GM18511 (cell line): ENCODE measurements around the gene CDT1.
"Not testable (repeated sequence)": the region's sequence is repeated elsewhere in the genome, so short reads cannot be mapped to it uniquely, and the experiment has no call there.

Source experiments
- ATAC-seq: cut with Tn5 transposase; IDR thresholded peaks from one replicate; pipeline ENCODE4 v1.9.1; 2021; ENCODE audit warnings: mild to moderate bottlenecking, moderate library complexity; ENCODE audit not compliant: unreplicated experiment

Gene CDT1

GRCh38 chr16:88782454-88783390 lies 20.9 kb upstream of the CDT1 start:
- no peak for ATAC-seq

- no peak for ATAC-seq
These were observed 20.1 kb upstream of the CDT1 start for GRCh38 chr16:88783391-88784073.

GRCh38 chr16:88784074-88784855 lies 19.3 kb upstream of the CDT1 start:
- peak; percentile 26 for ATAC-seq

- ATAC-seq, result peak; percentile 10
These were observed 18.8 kb upstream of the CDT1 start for GRCh38 chr16:88784856-88785105.

GRCh38 chr16:88785106-88785924 lies 18.3 kb upstream of the CDT1 start, which contains the start of gene PIEZO1:
TSS of gene PIEZO1 (minus strand) at chr16:88785220. CDS start at chr16:88784964, 256 bp downstream.
- ATAC-seq, result peak; percentile 41

GRCh38 chr16:88787579-88788314 lies 15.8 kb upstream of the CDT1 start:
- no peak for ATAC-seq

GRCh38 chr16:88788749-88789148 lies 14.8 kb upstream of the CDT1 start:
- ATAC-seq, result not testable (repeated sequence)

- no peak for ATAC-seq
These were observed 14.0 kb upstream of the CDT1 start for GRCh38 chr16:88789594-88789993.

- no peak for ATAC-seq
These were observed 13.0 kb upstream of the CDT1 start for GRCh38 chr16:88790312-88791211.

GRCh38 chr16:88792078-88792550 lies 11.5 kb upstream of the CDT1 start:
- ATAC-seq, result no peak

- no peak for ATAC-seq
These were observed 10.8 kb upstream of the CDT1 start for GRCh38 chr16:88792668-88793250.

GRCh38 chr16:88793251-88793954 lies 10.2 kb upstream of the CDT1 start:
- ATAC-seq, result no peak

- ATAC-seq, result no peak
These were observed 7.3 kb upstream of the CDT1 start for GRCh38 chr16:88796278-88796677.

- no peak for ATAC-seq
These were observed 5.5 kb upstream of the CDT1 start for GRCh38 chr16:88798073-88798472.

- ATAC-seq, result no peak
These were observed 4.7 kb upstream of the CDT1 start for GRCh38 chr16:88798772-88799455.

GRCh38 chr16:88799569-88800276 lies 3.9 kb upstream of the CDT1 start:
- no peak for ATAC-seq

GRCh38 chr16:88800277-88800592 lies 3.4 kb upstream of the CDT1 start:
- no peak for ATAC-seq
